HEK293T (cell line): Measurements from ENCODE around the gene FSCN2.

Source experiments
- BHLHE40 ChIP-seq: fragments of 450-650 bp; IDR thresholded peaks from 2 replicates; pipeline ENCODE4 v1.6.1; 2016; ENCODE audit warnings: mild to moderate bottlenecking, moderate library complexity, borderline replicate concordance
- FOXA1 ChIP-seq: fragments of 450-650 bp; IDR thresholded peaks from 2 replicates; pipeline ENCODE4 v1.6.1; 2016; ENCODE audit warnings: mild to moderate bottlenecking
- FOXK2 ChIP-seq: fragments of 450-650 bp; IDR thresholded peaks from 2 replicates; pipeline ENCODE4 v1.6.1; 2016; ENCODE audit warnings: mild to moderate bottlenecking
- LEF1 ChIP-seq: fragments of 450-650 bp; IDR thresholded peaks from 2 replicates; pipeline ENCODE4 v1.6.1; 2017; ENCODE audit warnings: mild to moderate bottlenecking, borderline replicate concordance
- NFRKB ChIP-seq: fragments of 450-650 bp; IDR thresholded peaks from 2 replicates; pipeline ENCODE4 v1.6.1; 2016; ENCODE audit warnings: mild to moderate bottlenecking, moderate library complexity
- ZNF384 ChIP-seq: fragments of 450-650 bp; IDR thresholded peaks from 2 replicates; pipeline ENCODE4 v1.6.1; 2016

DNA sequence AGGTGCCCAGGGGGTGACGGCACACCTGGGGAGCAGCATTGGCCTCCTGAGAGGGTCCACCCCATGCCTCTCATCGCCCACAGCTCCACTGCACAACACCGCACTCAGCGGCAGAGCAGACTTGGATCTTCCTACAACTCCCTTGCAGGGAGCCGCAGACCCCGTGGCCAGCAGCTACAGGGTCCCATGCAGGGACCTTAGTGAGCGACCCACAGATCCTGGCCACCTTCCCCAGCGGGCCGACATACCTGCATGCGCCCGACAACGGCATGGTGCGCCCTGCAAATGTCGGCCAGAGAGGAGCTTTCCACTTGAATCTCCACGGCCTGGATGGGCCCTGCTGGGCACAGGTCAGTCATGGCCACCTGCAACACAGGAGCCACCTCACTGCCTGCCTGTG is 15.6 kb downstream of the FSCN2 start:
- TF ChIP-seq BHLHE40 (no peak), FOXK2 (no peak), ZNF384 (no peak), FOXA1 (no peak), NFRKB (no peak), LEF1 (no peak)
